GM10266 (cell line): ENCODE measurements around the gene TMEM181.

ENCODE experiments used
- DNase-seq: peaks from one replicate; pipeline ENCODE4 v3.0.0; 2012; ENCODE audit errors: extremely low spot score
- TF ChIP-seq, protein P1 (sequence below): IDR thresholded peaks from 2 replicates; pipeline ENCODE4 v1.5.1; 2012; ENCODE audit warnings: mild to moderate bottlenecking, low read depth; ENCODE audit not compliant: control insufficient read depth, insufficient read depth; ENCODE audit errors: missing control alignments

The TMEM181 gene, protein sequence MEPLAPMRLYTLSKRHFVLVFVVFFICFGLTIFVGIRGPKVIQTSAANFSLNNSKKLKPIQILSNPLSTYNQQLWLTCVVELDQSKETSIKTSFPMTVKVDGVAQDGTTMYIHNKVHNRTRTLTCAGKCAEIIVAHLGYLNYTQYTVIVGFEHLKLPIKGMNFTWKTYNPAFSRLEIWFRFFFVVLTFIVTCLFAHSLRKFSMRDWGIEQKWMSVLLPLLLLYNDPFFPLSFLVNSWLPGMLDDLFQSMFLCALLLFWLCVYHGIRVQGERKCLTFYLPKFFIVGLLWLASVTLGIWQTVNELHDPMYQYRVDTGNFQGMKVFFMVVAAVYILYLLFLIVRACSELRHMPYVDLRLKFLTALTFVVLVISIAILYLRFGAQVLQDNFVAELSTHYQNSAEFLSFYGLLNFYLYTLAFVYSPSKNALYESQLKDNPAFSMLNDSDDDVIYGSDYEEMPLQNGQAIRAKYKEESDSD

DNA sequence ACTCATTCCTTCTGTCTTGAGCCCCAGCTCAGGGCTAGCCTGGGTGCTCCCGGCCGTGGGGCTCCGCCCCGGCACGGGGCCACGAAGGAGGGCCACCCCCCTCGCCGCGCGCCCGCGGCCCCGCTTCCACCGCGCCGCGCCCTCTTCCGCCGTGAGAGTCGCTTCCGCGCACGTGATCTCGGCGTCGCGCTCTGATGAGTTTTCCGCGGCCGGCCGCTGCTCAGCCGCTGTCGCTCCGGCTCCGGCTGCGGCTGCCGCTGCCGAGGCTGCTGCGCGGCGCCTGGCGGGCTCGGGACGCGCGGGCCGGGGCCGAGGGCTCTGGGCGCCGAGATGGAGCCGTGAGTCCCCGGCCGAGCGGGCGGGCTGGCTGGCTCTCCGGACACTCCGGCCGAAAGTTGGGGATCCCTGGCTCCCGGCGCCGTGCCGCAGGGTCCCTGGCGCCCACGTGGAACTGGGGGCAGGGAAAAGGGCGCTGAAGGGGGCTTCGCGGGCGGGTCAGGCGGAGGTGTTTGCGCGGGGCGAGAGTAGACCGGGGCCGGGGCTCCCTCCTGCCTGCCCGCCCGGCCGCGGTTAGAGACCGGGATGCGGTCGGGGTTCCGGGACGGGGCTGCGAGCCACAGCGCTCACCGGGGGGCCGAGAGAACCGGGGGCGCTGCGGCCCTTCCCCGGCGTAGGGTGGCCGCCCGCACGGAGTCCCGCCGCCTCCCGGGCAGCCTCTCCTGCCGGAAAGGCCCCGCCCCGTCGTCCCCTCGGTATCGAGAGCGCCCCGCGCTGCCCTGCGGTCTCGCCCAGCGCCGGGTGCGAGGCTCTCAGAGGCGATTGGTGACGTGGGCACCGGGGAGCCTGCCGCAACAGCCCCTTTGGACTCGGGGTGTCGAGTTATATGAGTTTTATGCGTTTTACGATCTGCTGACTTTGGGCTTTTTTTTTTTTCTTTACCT is at the start of gene TMEM181:
TMEM181 (plus strand) TSS at position 197 of the 941 bp plus-strand sequence; CDS start at position 331, 134 bp downstream.
- DNase-seq: peak; percentile 93
- TF ChIP-seq, protein P1, sequence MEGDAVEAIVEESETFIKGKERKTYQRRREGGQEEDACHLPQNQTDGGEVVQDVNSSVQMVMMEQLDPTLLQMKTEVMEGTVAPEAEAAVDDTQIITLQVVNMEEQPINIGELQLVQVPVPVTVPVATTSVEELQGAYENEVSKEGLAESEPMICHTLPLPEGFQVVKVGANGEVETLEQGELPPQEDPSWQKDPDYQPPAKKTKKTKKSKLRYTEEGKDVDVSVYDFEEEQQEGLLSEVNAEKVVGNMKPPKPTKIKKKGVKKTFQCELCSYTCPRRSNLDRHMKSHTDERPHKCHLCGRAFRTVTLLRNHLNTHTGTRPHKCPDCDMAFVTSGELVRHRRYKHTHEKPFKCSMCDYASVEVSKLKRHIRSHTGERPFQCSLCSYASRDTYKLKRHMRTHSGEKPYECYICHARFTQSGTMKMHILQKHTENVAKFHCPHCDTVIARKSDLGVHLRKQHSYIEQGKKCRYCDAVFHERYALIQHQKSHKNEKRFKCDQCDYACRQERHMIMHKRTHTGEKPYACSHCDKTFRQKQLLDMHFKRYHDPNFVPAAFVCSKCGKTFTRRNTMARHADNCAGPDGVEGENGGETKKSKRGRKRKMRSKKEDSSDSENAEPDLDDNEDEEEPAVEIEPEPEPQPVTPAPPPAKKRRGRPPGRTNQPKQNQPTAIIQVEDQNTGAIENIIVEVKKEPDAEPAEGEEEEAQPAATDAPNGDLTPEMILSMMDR: no peak

DNA sequence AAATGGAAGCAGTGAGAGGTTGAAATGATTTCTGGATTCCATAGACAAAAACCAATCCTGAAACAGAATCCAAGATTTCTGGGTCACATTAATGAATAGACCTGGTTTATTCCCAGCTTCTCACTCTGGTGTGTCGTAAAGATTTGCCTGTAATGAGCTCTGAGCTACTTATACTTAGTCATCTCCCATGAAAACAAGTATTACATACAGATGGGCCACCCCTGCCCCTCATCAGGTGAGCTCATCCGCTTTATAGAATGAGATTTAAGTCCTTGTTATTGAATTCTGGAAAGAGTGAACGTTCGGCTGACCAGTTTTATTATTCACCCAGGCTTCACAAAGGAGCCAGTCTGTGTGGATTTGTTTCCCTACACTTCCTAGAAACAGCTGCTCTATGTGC is 47.1 kb upstream of the TMEM181 start:
- TF ChIP-seq, protein P1: no peak
- no peak for DNase-seq

DNA sequence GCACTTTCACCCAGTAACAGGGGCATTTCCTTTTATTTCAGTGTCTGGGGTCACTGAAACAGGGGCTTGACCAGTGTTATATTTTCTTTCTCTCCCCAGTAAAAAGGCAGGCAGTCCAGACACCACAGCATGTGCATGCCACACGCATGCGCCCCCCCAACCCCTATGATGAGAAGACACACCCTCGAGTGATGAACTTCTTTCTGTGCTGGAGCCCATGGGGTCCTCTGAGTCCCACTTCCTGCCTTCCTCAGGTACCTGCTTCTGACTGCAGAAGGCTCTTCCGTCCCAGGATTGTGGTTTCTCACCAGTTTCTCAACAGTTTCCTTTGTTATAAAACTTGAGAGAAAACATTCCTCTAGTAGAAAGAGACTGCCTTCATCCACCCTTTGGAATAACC is 45.7 kb upstream of the TMEM181 start:
- no peak for DNase-seq
- TF ChIP-seq, protein P1: no peak

DNA sequence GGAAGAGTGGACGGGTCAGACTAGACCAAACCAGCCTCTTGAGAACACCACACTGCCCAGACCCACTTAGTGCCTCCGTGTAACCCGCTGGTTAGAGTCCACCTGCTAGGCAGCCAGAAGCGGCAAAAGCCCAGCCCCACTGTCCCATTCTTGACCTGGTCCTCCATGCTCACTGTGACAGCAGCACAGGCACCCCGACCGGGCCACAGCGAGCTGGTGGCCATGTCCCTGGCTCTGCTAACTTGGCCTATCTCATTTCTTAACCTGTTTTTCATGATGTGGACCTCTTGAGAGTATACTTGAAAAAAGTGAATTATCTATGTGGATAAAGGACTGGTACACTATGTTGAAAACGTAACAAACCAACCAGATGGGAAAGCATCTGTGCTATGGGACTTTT is 44.9 kb upstream of the TMEM181 start:
- TF ChIP-seq, protein P1: no peak
- no peak for DNase-seq

DNA sequence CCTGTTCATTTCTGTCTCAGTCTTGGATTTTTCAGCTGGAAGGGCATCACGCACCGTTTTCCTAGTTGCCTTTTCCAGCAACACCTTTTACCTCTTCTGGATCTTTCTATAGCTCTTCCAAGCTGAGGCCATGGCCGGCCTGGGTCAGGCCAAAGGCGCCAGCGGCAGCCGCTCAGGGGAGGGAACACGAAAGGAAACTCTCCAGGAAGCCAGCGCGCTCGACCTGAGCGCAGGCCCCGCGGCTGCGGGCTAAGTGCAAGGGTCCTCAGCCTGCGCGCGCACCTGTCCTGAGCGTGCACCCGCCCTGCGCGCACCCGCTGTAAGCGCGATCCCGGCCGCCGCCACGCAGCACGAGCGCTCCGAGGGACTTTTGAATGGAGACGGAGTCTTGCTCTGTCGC is 43.8 kb upstream of the TMEM181 start:
- TF ChIP-seq, protein P1: no peak
- no peak for DNase-seq

DNA sequence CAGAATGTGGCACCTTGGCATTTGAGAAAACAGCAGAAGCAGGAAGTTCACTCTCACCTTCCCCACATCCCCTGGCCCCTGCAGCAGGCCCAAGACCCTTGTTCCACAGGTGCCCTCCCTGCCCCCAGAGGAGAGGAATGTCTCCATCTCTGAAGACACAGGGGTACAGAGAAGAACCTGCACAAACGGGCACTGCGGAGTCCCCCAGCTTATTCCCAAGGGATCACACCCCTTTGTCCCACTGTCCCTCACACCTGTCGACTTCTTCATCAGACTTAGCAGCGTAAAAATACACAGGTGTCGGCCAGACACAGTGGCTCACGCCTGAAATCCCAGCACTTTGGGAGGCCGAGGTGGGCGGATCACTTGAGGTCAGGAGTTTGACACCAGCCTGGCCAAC is 42.9 kb upstream of the TMEM181 start:
- TF ChIP-seq, protein P1: no peak
- DNase-seq: no peak
